Ishikawa (cell line): ENCODE data around the gene FRMPD3.

Experiments
- CEBPB ChIP-seq: IDR thresholded peaks from 2 replicates; pipeline ENCODE4 v1.6.1; 2012
- CREB1 ChIP-seq: IDR thresholded peaks from 2 replicates; pipeline ENCODE4 v1.6.1; 2012; ENCODE audit warnings: low read depth
- EGR1 ChIP-seq: IDR thresholded peaks from 2 replicates; pipeline ENCODE4 v1.6.1; 2012
- EP300 ChIP-seq: IDR thresholded peaks from 2 replicates; pipeline ENCODE4 v1.6.1; 2012; ENCODE audit warnings: borderline replicate concordance
- FOXM1 ChIP-seq: IDR thresholded peaks from 2 replicates; pipeline ENCODE4 v1.6.1; 2012; ENCODE audit warnings: low read depth, borderline replicate concordance
- MAX ChIP-seq: IDR thresholded peaks from 2 replicates; pipeline ENCODE4 v1.6.1; 2012
- NFIC ChIP-seq: IDR thresholded peaks from 2 replicates; pipeline ENCODE4 v1.6.1; 2012
- RAD21 ChIP-seq: IDR thresholded peaks from 2 replicates; pipeline ENCODE4 v1.6.1; 2012; ENCODE audit warnings: low read depth
- TAF1 ChIP-seq: IDR thresholded peaks from 2 replicates; pipeline ENCODE4 v1.6.1; 2012; ENCODE audit warnings: low read depth, mild to moderate bottlenecking
- TCF12 ChIP-seq: IDR thresholded peaks from 2 replicates; pipeline ENCODE4 v1.6.1; 2012; ENCODE audit warnings: low read depth
- TEAD4 ChIP-seq: IDR thresholded peaks from 2 replicates; pipeline ENCODE4 v1.6.1; 2012
- YY1 ChIP-seq: IDR thresholded peaks from 2 replicates; pipeline ENCODE4 v1.6.1; 2012; ENCODE audit warnings: low read depth
- ZBTB7A ChIP-seq: IDR thresholded peaks from 2 replicates; pipeline ENCODE4 v1.6.1; 2012; ENCODE audit warnings: low read depth
- TF ChIP-seq, protein P1 (sequence below): IDR thresholded peaks from 2 replicates; pipeline ENCODE4 v1.6.1; 2012; ENCODE audit warnings: low read depth, mild to moderate bottlenecking
- TF ChIP-seq, protein P2 (sequence below): IDR thresholded peaks from 2 replicates; pipeline ENCODE4 v1.6.1; 2012

Gene FRMPD3

DNA sequence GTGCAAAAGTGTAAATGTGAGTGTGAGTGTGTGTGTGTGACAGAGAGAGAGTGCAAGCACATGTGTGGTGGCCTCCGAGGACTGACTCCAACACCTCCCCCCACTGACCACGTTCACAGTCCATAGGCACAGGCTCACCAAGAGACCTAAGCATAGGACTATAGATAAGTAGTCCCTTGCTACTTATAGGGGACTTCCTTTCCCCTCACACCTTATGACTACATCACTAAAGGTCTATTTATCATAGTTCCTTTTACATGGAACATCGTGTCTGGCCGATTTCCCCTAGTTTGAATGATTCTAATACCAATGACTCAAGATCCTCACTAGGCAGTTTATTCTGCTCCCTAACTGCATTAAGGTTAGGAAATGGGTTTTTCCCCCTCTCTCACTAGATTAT, 17.8 kb downstream of the FRMPD3 start:
- TF ChIP-seq EGR1 = no peak

- TF ChIP-seq NFIC (no peak), ZBTB7A (no peak), YY1 (no peak), FOXM1 (no peak), MAX (no peak), EGR1 (no peak), CEBPB (no peak), TEAD4 (no peak), EP300 (no peak), RAD21 (no peak), CREB1 (no peak), TCF12 (no peak)
- TF ChIP-seq, protein P1, sequence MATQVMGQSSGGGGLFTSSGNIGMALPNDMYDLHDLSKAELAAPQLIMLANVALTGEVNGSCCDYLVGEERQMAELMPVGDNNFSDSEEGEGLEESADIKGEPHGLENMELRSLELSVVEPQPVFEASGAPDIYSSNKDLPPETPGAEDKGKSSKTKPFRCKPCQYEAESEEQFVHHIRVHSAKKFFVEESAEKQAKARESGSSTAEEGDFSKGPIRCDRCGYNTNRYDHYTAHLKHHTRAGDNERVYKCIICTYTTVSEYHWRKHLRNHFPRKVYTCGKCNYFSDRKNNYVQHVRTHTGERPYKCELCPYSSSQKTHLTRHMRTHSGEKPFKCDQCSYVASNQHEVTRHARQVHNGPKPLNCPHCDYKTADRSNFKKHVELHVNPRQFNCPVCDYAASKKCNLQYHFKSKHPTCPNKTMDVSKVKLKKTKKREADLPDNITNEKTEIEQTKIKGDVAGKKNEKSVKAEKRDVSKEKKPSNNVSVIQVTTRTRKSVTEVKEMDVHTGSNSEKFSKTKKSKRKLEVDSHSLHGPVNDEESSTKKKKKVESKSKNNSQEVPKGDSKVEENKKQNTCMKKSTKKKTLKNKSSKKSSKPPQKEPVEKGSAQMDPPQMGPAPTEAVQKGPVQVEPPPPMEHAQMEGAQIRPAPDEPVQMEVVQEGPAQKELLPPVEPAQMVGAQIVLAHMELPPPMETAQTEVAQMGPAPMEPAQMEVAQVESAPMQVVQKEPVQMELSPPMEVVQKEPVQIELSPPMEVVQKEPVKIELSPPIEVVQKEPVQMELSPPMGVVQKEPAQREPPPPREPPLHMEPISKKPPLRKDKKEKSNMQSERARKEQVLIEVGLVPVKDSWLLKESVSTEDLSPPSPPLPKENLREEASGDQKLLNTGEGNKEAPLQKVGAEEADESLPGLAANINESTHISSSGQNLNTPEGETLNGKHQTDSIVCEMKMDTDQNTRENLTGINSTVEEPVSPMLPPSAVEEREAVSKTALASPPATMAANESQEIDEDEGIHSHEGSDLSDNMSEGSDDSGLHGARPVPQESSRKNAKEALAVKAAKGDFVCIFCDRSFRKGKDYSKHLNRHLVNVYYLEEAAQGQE = no peak
- TF ChIP-seq, protein P2, sequence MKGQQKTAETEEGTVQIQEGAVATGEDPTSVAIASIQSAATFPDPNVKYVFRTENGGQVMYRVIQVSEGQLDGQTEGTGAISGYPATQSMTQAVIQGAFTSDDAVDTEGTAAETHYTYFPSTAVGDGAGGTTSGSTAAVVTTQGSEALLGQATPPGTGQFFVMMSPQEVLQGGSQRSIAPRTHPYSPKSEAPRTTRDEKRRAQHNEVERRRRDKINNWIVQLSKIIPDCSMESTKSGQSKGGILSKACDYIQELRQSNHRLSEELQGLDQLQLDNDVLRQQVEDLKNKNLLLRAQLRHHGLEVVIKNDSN = no peak
Observed at GRCh38 chrX:107470198-107470597, 20.7 kb downstream of the FRMPD3 start.

- no peak for TF ChIP-seq TEAD4
- no peak for TF ChIP-seq TAF1
- TF ChIP-seq EGR1 = no peak
- TF ChIP-seq MAX = no peak
- peak; percentile 33 for TF ChIP-seq RAD21
- TF ChIP-seq NFIC = no peak
Observed at GRCh38 chrX:107470971-107471370, 21.5 kb downstream of the FRMPD3 start.

DNA sequence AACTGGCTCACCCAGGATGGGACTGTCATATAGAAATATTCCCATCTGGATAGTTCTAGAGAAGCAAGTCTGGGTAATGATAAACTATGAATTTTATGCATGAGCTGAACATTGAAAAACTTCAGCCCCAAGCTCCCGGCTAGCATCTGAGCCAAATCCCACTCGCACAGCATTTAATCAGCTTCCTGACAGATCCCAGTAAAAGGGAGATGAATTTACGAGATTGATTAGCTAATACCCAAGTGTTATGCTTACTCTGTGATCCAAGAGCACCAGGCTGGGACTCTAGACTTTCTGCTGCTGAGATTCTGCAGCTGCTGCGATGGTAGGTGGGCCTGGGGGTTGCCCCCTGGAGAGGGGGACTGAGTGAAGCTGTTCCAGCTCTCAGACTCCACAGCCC, 28.0 kb downstream of the FRMPD3 start:
- TF ChIP-seq RAD21 = no peak
- no peak for TF ChIP-seq EGR1
- TF ChIP-seq CREB1 = no peak
- TF ChIP-seq, protein P2 = no peak
- TF ChIP-seq CEBPB = no peak
- TF ChIP-seq TEAD4 = no peak
- TF ChIP-seq FOXM1 = no peak

GRCh38 chrX:107480272-107480671, 30.8 kb downstream of the FRMPD3 start:
- TF ChIP-seq YY1 = no peak
- TF ChIP-seq TCF12 = no peak
- no peak for TF ChIP-seq EGR1
- TF ChIP-seq CREB1 = no peak
- no peak for TF ChIP-seq TEAD4
- no peak for TF ChIP-seq CEBPB
- TF ChIP-seq, protein P2 = no peak
- no peak for TF ChIP-seq ZBTB7A
- no peak for TF ChIP-seq EP300

DNA sequence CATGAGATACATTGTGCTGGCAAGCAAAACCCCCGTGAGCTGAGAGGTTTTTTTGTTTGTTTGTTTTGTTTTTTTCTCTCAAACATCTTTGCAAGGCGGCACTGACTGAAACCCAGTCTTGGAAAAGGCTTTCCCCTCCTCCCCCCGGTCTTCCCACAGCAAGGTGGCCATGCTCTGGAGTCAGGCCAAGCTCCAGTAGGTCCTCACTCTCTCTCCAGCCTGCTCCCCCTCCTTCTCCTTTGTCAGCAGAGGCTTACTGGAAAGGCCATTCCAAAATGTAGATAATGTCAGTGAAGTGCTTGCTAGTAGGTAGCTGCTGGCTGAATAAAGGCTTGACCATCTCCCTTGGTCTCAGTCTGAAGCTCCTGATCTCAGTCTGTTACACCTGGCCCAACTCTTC, 32.6 kb downstream of the FRMPD3 start:
- TF ChIP-seq, protein P2 = no peak
- TF ChIP-seq FOXM1 (no peak), RAD21 (no peak), YY1 (no peak), TCF12 (no peak), TEAD4 (no peak)

GRCh38 chrX:107484002-107484726, 34.7 kb downstream of the FRMPD3 start:
- no peak for TF ChIP-seq EGR1

GRCh38 chrX:107485013-107485412, 35.6 kb downstream of the FRMPD3 start:
- TF ChIP-seq FOXM1 (no peak), ZBTB7A (no peak), CEBPB (no peak), TEAD4 (no peak), EP300 (no peak), TCF12 (no peak), RAD21 (no peak), TAF1 (no peak), EGR1 (no peak), MAX (no peak), YY1 (no peak), NFIC (no peak), CREB1 (no peak)
- TF ChIP-seq, protein P1 = no peak
- TF ChIP-seq, protein P2 = no peak
